ENCODE results near the gene POLR3K.

Gene POLR3K

GRCh38 chr16:78444-79150, 25.2 kb upstream of the POLR3K start:
- DNase-seq: peak in 1 of 5 experiments; percentile 44

DNA sequence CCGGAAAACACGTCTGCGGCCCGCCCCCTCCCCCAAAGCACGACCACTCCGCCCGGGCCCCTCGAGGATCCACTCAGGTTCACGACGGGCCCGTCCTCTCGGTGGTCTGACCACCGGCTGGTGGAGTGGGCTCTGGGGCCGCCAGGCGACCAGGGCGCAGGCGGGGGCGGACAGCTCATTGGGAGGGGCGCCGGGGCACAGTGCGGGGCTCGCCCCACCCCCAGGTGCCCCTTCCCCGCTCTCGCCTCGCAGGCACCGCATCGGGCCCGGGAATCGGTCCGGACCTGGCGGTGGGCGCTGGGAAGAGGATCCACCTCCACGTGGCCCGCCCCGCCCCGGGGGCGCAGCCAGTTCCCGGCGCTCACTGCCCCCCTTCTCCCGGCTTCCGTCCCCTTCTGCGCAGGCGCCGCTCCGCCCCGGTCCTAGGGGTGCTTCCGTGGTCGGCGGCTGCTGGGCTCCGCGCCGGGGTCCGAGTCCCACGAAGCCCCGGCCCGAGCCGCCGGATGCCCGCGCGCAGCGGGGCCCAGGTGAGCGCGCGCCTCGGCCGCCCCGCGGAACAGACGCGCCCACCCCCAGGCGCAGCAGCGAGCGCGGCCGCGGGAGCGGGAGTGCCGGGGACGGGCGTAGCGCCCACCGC, 24.5 kb upstream of the POLR3K start, which contains the start of gene MPG:
TSS of gene MPG (plus strand) at position 419 of the 637 bp plus-strand sequence. CDS start at position 504, 85 bp downstream.
- peak; percentile 68 to 83 (median 71) for DNase-seq

- peak in 2 of 5 experiments; percentile 18 to 48 for DNase-seq
These were observed 23.9 kb upstream of the POLR3K start for GRCh38 chr16:77273-77806.

- no peak for DNase-seq
These were observed 23.3 kb upstream of the POLR3K start for GRCh38 chr16:76535-77272.

GRCh38 chr16:75580-76501, 22.4 kb upstream of the POLR3K start:
- peak in 1 of 5 experiments; percentile 20 for DNase-seq

DNA sequence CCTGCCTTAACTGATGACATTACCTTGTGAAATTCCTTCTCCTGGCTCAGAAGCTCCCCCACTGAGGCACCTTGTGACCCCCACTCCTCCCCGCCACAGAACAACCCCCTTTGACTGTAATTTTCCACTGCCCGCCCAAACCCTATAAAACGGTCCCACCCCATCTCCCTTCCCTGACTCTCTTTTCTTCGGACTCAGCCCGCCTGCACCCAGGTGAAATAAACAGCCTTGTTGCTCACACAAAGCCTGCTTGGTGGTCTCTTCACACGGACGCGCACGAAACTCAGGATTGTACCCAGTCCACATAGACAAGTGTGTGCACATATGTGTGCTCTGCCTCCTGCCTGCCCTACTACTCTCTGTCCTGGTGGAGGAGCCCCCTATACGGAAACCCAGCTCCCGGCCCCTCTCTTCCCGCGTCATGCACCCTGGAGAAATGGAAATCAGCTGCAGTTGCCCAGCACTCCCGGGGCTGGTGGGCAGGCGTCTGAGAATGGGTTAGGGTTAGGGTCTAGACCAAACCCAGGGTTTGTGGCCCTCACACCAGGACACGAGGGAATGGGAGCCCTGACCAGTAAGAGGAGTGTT, 21.4 kb upstream of the POLR3K start:
- no peak for DNase-seq

DNA sequence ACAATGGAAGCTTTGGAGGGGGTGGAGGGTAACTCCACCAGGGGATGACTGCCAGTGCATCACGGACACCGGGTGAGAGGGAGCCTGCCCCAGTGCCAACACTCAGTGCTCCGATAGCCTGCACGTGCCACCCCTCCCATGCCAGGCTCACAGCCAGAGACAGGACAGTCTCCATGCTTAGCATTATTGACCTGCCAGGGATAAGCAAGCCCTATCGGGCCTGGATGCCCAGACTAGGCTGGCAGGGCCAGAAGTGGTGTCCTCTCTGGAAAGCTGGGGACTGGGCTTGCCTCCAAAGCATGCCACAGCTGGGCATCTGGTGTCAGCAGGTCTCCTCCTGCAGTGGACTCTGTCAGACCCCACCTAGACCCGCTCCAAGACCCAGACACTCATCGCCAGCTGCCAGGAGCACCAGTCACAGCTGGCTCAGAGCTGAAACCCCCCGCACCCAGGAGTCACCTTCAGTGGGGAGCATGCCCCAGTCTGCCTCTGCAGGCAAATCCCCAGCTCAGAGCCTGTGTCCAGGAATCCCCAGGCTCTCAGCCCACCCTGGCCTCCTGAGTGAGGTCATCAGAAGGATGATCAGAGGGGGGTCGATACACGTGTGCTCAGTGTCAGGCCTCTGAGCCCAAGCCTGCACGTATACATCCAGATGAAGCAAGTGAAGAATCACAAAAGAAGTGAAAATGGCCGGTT, 20.8 kb upstream of the POLR3K start:
- DNase-seq: no peak

- no peak for DNase-seq
These were observed 19.4 kb upstream of the POLR3K start, which contains the start of gene RHBDF1 for GRCh38 chr16:72561-73548. TSS of gene RHBDF1 (minus strand) at chr16:72631. CDS start at chr16:65015, 7,616 bp downstream.

DNA sequence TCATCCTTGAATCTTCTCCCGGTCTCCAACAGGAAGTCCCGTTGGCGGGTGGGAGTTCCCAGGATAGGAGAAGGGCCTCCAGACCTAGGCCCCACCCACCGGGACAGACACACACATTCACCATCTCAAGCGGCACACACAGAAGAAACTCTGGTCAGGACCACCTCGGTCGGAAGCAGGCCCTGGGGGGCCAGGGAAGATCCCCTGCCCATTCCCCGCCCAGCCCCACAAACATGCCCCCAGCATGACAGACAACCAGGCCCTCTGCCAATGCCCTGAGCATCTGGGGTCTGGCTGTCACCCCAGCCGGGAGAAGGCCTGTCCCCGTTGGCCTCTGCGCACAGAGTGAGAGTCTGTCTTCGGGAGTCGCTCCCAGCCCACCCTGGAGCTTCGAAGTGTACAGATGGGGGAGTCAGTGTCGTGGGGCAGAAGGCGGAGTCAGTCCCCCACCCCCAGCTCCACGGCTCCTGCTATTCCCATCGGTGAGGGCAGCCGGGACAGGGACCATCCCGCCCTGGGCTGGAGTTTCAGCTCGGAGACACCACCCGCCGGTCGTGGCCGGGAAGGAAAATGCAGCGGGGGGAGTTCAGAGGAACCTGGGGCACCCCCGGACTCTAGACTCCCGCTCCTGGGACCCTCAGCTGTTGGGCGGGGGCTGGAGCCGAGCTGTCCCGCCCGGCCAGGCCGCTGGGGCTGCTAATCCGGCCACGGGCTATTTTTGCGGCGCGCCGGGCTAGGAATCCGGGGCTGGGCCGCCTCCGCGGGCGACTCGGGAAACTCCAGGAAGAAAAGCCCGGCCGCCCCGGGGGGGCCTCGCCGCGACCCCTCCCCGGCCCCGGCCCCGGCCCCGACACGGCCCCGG, 18.4 kb upstream of the POLR3K start:
- DNase-seq: no peak

GRCh38 chr16:71210-71539, 17.8 kb upstream of the POLR3K start:
- DNase-seq: no peak

DNA sequence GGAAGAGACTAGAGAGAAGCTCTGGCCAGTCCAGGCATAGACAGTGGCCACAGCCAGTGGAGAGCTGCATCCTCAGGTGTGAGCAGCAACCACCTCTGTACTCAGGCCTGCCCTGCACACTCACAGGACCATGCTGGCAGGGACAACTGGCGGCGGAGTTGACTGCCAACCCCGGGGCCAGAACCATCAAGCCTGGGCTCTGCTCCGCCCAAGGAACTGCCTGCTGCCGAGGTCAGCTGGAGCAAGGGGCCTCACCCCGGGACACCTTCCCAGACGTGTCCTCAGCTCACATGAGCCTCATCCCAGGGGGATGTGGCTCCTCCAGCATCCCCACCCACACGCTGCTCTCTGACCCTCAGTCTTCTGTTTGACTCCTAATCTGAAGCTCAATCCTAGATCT, 15.8 kb upstream of the POLR3K start:
- no peak for DNase-seq

DNA sequence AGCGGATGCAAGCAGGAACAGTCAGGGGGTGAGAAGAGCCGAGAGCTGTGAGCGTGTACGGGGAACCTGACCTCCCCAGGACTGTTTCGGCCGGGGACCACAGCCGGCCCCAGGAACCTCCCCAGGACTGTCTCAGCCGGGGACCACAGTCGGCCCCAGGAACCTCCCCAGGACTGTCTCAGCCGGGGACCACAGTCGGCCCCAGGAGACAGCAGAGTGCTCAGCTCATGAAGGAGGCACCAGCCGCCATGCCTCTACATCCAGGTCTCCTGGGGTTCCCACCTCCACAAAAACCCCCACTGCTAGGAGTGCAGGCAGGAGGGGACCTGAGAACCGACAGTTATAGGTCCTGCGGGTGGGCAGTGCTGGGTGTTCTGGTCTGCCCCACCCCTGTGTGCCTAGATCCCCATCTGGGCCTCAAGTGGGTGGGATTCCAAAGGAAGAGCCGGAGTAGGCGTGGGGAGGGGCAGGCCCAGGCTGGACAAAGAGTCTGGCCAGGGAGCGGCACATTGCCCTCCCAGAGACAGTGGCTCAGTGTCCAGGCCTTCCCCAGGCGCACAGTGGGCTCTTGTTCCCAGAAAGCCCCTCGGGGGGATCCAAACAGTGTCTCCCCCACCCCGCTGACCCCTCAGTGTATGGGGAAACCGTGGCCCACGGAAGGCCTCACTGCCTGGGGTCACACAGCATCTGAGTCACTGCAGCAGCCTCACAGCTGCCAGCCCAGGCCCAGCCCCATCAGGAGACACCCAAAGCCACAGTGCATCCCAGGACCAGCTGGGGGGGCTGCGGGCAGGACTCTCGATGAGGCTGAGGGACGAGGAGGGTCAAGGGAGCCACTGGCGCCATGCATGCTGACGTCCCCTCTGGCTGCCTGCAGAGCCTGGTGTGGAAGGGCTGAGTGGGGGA, 14.7 kb upstream of the POLR3K start:
- no peak for DNase-seq

DNA sequence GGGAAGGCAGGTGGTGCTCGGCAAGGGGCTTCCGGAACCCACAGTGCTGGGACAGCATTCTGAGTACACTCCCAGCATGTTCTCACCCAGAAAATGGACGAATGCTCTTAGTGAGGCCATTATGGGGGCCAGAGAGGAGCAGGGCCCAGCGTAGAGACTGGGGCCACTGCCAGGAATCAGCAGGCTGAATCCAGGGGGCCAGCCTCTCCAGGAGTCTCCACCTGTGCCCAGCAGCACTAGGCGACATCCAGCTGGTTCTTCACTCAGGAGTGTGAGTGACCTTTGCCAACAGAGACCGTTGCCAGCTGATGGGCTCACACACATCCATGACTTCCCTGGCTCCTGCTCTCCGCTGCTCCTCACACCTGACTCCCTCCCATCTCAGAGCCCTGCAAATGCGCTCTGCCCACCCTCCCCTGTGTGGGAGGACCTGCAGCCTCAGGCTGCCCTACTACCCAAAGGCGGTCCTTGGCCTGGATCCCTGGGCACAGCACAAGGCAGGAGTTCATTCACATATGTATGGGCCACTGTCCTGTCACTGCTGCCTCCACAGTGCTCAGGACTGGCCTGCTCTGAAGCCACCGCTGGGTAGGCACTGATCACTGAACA, 13.9 kb upstream of the POLR3K start:
- no peak for DNase-seq

GRCh38 chr16:66309-67182, 13.1 kb upstream of the POLR3K start:
- no peak for DNase-seq

DNA sequence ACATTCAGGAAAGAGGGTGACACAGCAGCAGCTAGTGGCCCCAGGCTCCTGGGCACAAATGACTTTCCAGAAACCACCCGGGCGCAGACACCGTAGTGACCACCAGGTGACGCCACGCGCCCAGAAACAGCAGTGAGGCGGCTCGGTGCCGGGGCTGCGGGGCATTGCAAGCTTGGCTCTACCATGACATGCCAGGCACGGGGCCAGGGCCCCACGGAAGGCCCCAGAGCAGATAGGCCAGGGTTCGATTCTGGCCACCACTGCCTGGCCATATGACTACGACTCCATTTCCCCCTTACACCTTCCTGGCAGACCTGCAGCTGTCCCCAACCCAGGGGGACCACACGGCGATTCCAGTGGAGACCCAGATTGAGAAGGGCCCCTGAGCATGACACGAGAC, 12.3 kb upstream of the POLR3K start:
- peak; percentile 60 to 79 (median 73) for DNase-seq

GRCh38 chr16:64914-65255, 11.5 kb upstream of the POLR3K start:
- no peak for DNase-seq

All from T-helper 2 cell (primary cell).